ENCODE data around the gene SIL1.

Gene SIL1

DNA sequence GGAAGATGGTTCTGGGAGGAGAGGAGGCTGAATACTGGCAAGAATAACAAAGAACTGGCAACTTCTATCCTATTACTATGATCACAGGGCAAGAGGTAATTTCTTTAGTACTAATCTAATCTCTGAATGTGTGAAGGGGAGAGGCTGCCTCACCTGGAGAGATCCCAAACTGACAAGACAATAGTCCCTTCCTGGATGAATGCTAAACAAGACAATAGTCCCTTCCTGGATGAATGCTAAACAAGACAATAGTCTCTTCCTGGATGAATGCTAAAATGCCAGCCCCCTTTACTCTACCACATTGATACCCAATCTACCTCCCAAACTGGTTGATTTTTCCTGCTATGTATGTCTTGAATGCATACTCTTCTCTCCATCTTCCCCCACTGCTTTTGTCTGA is 145.2 kb downstream of the SIL1 start:
- H3K23ac ChIP-seq (ENCODE audit: low read length) = no peak overlapping the region
- no peak overlapping the region for H2BK120ac ChIP-seq (ENCODE audit: low read depth, low read length)
- no peak overlapping the region for H3K56ac ChIP-seq (ENCODE audit: low read length)
- H3K9ac ChIP-seq (ENCODE audit: low read length) = no peak overlapping the region
- H3K4me2 ChIP-seq (ENCODE audit: low read length) = no peak overlapping the region
- no peak overlapping the region for H2BK15ac ChIP-seq (replicated peaks; ENCODE audit: low read depth)
- no peaks in the 10 kb centered on the region for H3K27me3 ChIP-seq (ENCODE audit: insufficient read depth, low read length, poor library complexity)
- H4K5ac ChIP-seq (ENCODE audit: low read length) = no peak overlapping the region
- no peak overlapping the region for H3K27ac ChIP-seq (ENCODE audit: low read depth, low read length)
- no peak overlapping the region for H3K4me3 ChIP-seq (ENCODE audit: low read length)
- H3K36me3 ChIP-seq (ENCODE audit: control insufficient read depth, insufficient read depth, low read length) = no peaks in the 10 kb centered on the region
- H3K4ac ChIP-seq (ENCODE audit: low read depth, low read length) = no peak overlapping the region
- no peak overlapping the region for H2BK5ac ChIP-seq (ENCODE audit: low read length)
- H3K18ac ChIP-seq (ENCODE audit: low read length) = no peak overlapping the region
- no peak overlapping the region for H4K8ac ChIP-seq (ENCODE audit: low read depth, low read length)
- H3K79me1 ChIP-seq (ENCODE audit: low read length) = no peaks in the 10 kb centered on the region
- H3K79me2 ChIP-seq (ENCODE audit: control insufficient read depth, insufficient read depth, low read length) = no peaks in the 10 kb centered on the region
- H3K4me1 ChIP-seq (ENCODE audit: control insufficient read depth, low read depth, low read length) = peaks cover 3% of the 10 kb centered on the region
- no peak overlapping the region for H2AK5ac ChIP-seq (ENCODE audit: low read length)
- peak; percentile 32 for DNase-seq

DNA sequence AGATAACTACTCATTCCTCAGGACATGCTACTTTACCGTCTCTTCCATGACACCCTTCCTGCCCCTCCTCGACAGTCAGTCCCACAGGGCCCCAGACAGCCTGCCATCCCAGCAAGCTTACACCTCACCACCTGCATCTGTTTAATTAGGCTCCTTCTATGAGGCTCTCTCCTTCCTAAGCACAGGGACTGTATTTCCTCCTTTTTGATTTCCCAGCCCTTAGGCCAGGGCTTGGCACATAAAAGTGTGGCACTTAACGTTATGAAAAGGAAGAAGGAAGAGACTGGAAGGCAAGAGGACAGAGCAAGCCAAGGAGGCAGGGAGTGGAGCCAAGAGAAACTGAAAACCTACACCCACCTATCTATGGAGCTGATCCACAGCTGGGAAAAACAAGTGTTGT is 146.8 kb downstream of the SIL1 start:
- Histone ChIP-seq H2BK15ac (replicated peaks; ENCODE audit: low read depth) (no peak overlapping the region), H3K79me1 (ENCODE audit: low read length) (no peaks in the 10 kb centered on the region), H2BK5ac (ENCODE audit: low read length) (no peak overlapping the region), H3K36me3 (ENCODE audit: control insufficient read depth, insufficient read depth, low read length) (no peaks in the 10 kb centered on the region), H4K8ac (ENCODE audit: low read depth, low read length) (no peak overlapping the region), H3K4me2 (ENCODE audit: low read length) (no peak overlapping the region), H3K27ac (ENCODE audit: low read depth, low read length) (no peak overlapping the region), H3K27me3 (ENCODE audit: insufficient read depth, low read length, poor library complexity) (no peaks in the 10 kb centered on the region), H2BK120ac (ENCODE audit: low read depth, low read length) (no peak overlapping the region), H3K4me3 (ENCODE audit: low read length) (no peak overlapping the region), H3K56ac (ENCODE audit: low read length) (no peak overlapping the region), H3K4ac (ENCODE audit: low read depth, low read length) (no peak overlapping the region), H3K9ac (ENCODE audit: low read length) (no peak overlapping the region), H4K5ac (ENCODE audit: low read length) (no peak overlapping the region), H3K23ac (ENCODE audit: low read length) (no peak overlapping the region), H3K18ac (ENCODE audit: low read length) (no peak overlapping the region), H2AK5ac (ENCODE audit: low read length) (no peak overlapping the region), H3K79me2 (ENCODE audit: control insufficient read depth, insufficient read depth, low read length) (no peaks in the 10 kb centered on the region), H3K4me1 (ENCODE audit: control insufficient read depth, low read depth, low read length) (peaks cover 3% of the 10 kb centered on the region)
- DNase-seq = no peak
- no CpG with 5 or more reads among the region's 3 CpGs for WGBS (ENCODE audit: extremely low coverage, insufficient coverage, low lambda C conversion rate)

DNA sequence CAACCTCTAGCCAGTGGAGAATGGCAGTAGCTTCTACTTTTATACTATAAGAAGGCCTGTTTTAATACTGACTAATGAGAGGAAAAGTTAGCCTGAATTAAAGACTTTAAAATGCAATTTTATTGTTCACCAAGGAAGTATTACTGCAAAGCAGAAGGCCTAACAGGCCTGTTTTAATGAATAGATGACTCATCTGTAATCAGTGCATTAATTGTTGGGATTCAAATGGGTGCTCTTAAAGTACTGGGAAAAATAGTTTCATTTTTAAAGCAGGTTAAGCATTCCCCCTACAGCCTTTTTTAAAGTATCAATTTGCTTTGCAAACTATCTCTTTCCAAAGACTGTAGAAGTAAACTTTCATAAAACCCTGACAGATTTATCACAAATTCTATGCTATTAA is 147.7 kb downstream of the SIL1 start:
- Histone ChIP-seq H3K79me2 (ENCODE audit: control insufficient read depth, insufficient read depth, low read length) (no peaks in the 10 kb centered on the region), H4K5ac (ENCODE audit: low read length) (no peak overlapping the region), H3K23ac (ENCODE audit: low read length) (no peak overlapping the region), H2BK5ac (ENCODE audit: low read length) (no peak overlapping the region), H2AK5ac (ENCODE audit: low read length) (no peak overlapping the region), H3K4ac (ENCODE audit: low read depth, low read length) (no peak overlapping the region), H3K4me3 (ENCODE audit: low read length) (no peak overlapping the region), H3K27ac (ENCODE audit: low read depth, low read length) (no peak overlapping the region), H3K27me3 (ENCODE audit: insufficient read depth, low read length, poor library complexity) (no peaks in the 10 kb centered on the region), H3K18ac (ENCODE audit: low read length) (no peak overlapping the region), H3K4me2 (ENCODE audit: low read length) (no peak overlapping the region), H3K36me3 (ENCODE audit: control insufficient read depth, insufficient read depth, low read length) (no peaks in the 10 kb centered on the region), H2BK120ac (ENCODE audit: low read depth, low read length) (no peak overlapping the region), H3K9ac (ENCODE audit: low read length) (no peak overlapping the region), H2BK15ac (replicated peaks; ENCODE audit: low read depth) (no peak overlapping the region), H3K4me1 (ENCODE audit: control insufficient read depth, low read depth, low read length) (peaks cover 3% of the 10 kb centered on the region), H4K8ac (ENCODE audit: low read depth, low read length) (no peak overlapping the region), H3K79me1 (ENCODE audit: low read length) (no peaks in the 10 kb centered on the region), H3K56ac (ENCODE audit: low read length) (no peak overlapping the region)
- DNase-seq = no peak

DNA sequence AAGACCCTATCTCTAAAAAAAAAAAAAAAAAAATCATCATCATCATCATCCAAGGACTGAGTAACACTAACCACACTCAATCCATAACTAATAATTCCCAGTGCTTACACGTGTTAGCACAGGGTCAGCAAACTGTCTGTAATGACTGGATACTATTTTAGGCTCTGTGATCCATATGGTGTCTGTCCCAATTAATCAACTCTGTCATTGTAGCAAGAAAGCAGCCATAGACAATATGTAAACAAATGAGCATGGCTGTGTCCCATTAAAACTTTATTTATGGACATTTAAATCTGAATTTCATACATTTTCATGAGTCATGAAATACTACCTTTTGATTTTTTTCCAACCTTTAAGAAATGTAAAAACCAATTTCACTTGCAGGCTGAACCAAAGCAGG is 148.4 kb downstream of the SIL1 start:
- no peaks in the 10 kb centered on the region for H3K79me1 ChIP-seq (ENCODE audit: low read length)
- no peaks in the 10 kb centered on the region for H3K27me3 ChIP-seq (ENCODE audit: insufficient read depth, low read length, poor library complexity)
- H2AK5ac ChIP-seq (ENCODE audit: low read length) = no peak overlapping the region
- no peak overlapping the region for H4K8ac ChIP-seq (ENCODE audit: low read depth, low read length)
- no peaks in the 10 kb centered on the region for H3K79me2 ChIP-seq (ENCODE audit: control insufficient read depth, insufficient read depth, low read length)
- H3K23ac ChIP-seq (ENCODE audit: low read length) = no peak overlapping the region
- H3K36me3 ChIP-seq (ENCODE audit: control insufficient read depth, insufficient read depth, low read length) = no peaks in the 10 kb centered on the region
- no peak overlapping the region for H2BK5ac ChIP-seq (ENCODE audit: low read length)
- no peak overlapping the region for H3K4me2 ChIP-seq (ENCODE audit: low read length)
- H4K5ac ChIP-seq (ENCODE audit: low read length) = no peak overlapping the region
- no peak overlapping the region for H3K4ac ChIP-seq (ENCODE audit: low read depth, low read length)
- H3K9ac ChIP-seq (ENCODE audit: low read length) = no peak overlapping the region
- WGBS (ENCODE audit: extremely low coverage, insufficient coverage, low lambda C conversion rate) = no CpG with 5 or more reads among the region's 1 CpG
- no peak overlapping the region for H2BK120ac ChIP-seq (ENCODE audit: low read depth, low read length)
- no peak overlapping the region for H3K27ac ChIP-seq (ENCODE audit: low read depth, low read length)
- no peak overlapping the region for H3K4me3 ChIP-seq (ENCODE audit: low read length)
- no peak for DNase-seq
- no peak overlapping the region for H3K56ac ChIP-seq (ENCODE audit: low read length)
- no peak overlapping the region for H2BK15ac ChIP-seq (replicated peaks; ENCODE audit: low read depth)
- H3K18ac ChIP-seq (ENCODE audit: low read length) = no peak overlapping the region
- H3K4me1 ChIP-seq (ENCODE audit: control insufficient read depth, low read depth, low read length) = peaks cover 3% of the 10 kb centered on the region

DNA sequence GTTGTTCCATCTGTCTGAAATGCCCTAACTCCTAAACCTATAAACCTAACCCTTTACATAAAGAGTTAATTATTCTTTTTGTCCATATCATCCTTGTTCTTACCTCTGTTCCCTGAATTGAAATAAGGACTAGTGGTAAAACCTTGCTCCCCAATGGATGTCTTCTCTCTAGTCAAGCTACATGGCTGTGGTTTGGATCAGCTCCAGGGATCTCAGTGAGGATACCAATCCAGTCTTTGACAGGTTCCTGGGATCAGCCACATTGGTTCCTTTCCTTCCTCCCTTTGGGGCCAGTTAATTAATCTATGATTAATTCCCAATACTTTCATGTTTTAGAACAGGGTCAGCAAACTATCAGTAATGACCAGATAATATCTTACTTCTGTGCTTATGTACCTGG is 151.6 kb downstream of the SIL1 start:
- no peak overlapping the region for H3K23ac ChIP-seq (ENCODE audit: low read length)

DNA sequence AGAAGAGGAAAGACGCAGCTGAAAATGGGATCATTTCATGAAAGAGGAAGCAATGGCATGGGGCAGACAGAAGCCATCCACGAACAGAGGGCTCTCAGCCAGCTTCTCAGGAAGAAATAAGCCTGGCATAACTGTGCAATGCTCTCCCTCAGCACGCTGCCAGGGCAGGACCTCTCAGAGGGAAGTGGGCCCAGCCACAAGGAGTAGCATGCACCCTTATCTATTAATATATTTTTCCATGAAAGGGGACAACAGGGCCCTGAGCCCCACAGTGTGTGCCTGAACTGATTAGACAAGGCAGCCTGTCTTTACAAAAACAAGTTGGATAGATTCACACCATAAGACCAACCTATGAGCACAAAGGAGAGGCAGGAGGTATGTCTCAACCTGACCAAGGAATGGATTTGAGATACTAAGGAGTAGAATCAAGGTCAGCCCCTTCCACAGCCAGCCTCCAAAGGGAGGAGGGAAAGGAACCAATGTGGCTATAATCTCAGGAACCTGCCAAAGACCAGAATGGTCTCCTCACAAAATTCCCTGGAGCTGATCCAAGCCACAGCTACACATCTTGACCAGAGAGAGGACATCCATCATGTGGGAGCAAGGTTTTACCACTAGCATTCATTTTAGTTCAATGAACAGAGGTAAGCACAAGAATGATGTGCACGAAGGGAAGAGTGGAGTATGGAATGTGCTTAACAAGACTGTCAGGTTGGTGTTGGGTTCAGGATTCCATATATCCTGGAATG is 154.8 kb downstream of the SIL1 start:
- no peak for DNase-seq
- H2BK15ac ChIP-seq (replicated peaks; ENCODE audit: low read depth) = no peak overlapping the region
- no peak overlapping the region for H2BK120ac ChIP-seq (ENCODE audit: low read depth, low read length)
- H3K4me3 ChIP-seq (ENCODE audit: low read length) = no peak overlapping the region
- H3K27me3 ChIP-seq (ENCODE audit: insufficient read depth, low read length, poor library complexity) = no peaks in the 10 kb centered on the region
- no peak overlapping the region for H3K18ac ChIP-seq (ENCODE audit: low read length)
- no peaks in the 10 kb centered on the region for H3K79me2 ChIP-seq (ENCODE audit: control insufficient read depth, insufficient read depth, low read length)
- no peak overlapping the region for H3K4ac ChIP-seq (ENCODE audit: low read depth, low read length)
- no peak overlapping the region for H2AK5ac ChIP-seq (ENCODE audit: low read length)
- WGBS (ENCODE audit: extremely low coverage, insufficient coverage, low lambda C conversion rate) = no CpG with 5 or more reads among the region's 4 CpGs
- H3K4me2 ChIP-seq (ENCODE audit: low read length) = no peak overlapping the region
- no peak overlapping the region for H3K56ac ChIP-seq (ENCODE audit: low read length)
- no peaks in the 10 kb centered on the region for H3K4me1 ChIP-seq (ENCODE audit: control insufficient read depth, low read depth, low read length)
- no peaks in the 10 kb centered on the region for H3K79me1 ChIP-seq (ENCODE audit: low read length)
- no peak overlapping the region for H4K8ac ChIP-seq (ENCODE audit: low read depth, low read length)
- H3K27ac ChIP-seq (ENCODE audit: low read depth, low read length) = no peak overlapping the region
- H4K5ac ChIP-seq (ENCODE audit: low read length) = no peak overlapping the region
- no peaks in the 10 kb centered on the region for H3K36me3 ChIP-seq (ENCODE audit: control insufficient read depth, insufficient read depth, low read length)
- no peak overlapping the region for H3K23ac ChIP-seq (ENCODE audit: low read length)
- no peak overlapping the region for H2BK5ac ChIP-seq (ENCODE audit: low read length)
- no peak overlapping the region for H3K9ac ChIP-seq (ENCODE audit: low read length)

More for the DNA sequence above, 151.6 kb downstream of the SIL1 start:
- Histone ChIP-seq H3K79me1 (ENCODE audit: low read length) (no peaks in the 10 kb centered on the region), H2BK5ac (ENCODE audit: low read length) (no peak overlapping the region), H3K4ac (ENCODE audit: low read depth, low read length) (no peak overlapping the region), H3K4me2 (ENCODE audit: low read length) (no peak overlapping the region), H3K36me3 (ENCODE audit: control insufficient read depth, insufficient read depth, low read length) (no peaks in the 10 kb centered on the region), H4K8ac (ENCODE audit: low read depth, low read length) (no peak overlapping the region), H2BK15ac (replicated peaks; ENCODE audit: low read depth) (no peak overlapping the region), H3K79me2 (ENCODE audit: control insufficient read depth, insufficient read depth, low read length) (no peaks in the 10 kb centered on the region), H3K56ac (ENCODE audit: low read length) (no peak overlapping the region), H3K9ac (ENCODE audit: low read length) (no peak overlapping the region), H2AK5ac (ENCODE audit: low read length) (no peak overlapping the region), H2BK120ac (ENCODE audit: low read depth, low read length) (no peak overlapping the region), H3K27ac (ENCODE audit: low read depth, low read length) (no peak overlapping the region), H3K4me1 (ENCODE audit: control insufficient read depth, low read depth, low read length) (no peaks in the 10 kb centered on the region), H3K4me3 (ENCODE audit: low read length) (no peak overlapping the region), H3K27me3 (ENCODE audit: insufficient read depth, low read length, poor library complexity) (no peaks in the 10 kb centered on the region), H4K5ac (ENCODE audit: low read length) (no peak overlapping the region), H3K18ac (ENCODE audit: low read length) (no peak overlapping the region)
- DNase-seq = no peak

All from mesendoderm (in vitro differentiated cells).